HG03342 (cell line): Measurements from ENCODE around the gene SOX15.
"Not testable (repeated sequence)": the region's sequence is repeated elsewhere in the genome, so short reads cannot be mapped to it uniquely, and the experiment has no call there.

Experiments used
- ATAC-seq: cut with Tn5 transposase; IDR thresholded peaks from one replicate; pipeline ENCODE4 v1.9.1; 2021; ENCODE audit warnings: mild to moderate bottlenecking, moderate library complexity; ENCODE audit not compliant: unreplicated experiment

The SOX15 gene

DNA sequence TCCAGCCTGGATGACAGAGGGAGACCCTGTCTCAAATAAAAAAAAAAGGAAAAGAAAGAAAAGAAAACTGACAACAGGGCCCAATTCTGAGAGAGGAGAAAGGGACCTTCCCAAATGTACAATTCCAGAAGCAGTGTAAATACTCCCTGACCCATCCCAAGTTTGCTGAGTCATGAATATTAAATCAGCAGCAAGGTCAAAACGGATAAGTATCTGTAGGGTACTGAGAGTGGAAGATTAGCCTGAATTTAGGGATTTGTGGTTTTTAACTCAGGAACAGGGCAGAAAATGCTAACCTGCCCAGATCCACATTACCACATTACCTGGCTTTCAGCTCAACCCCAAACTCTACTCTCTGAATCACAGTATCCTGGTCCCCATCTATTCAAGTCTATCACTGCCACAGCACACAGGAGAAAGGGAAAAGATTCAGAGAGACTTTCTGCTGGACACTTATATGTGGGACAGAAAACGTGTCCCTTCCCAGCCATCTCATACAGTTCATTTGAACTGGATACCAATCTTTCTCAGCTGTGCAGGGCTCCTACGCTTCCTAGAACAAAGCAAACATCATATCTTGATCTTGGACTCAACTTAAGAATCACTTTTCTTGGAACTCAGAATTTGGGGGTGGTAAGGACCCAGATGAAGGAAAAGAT lies 21.9 kb upstream of the SOX15 start:
- ATAC-seq: no peak

DNA sequence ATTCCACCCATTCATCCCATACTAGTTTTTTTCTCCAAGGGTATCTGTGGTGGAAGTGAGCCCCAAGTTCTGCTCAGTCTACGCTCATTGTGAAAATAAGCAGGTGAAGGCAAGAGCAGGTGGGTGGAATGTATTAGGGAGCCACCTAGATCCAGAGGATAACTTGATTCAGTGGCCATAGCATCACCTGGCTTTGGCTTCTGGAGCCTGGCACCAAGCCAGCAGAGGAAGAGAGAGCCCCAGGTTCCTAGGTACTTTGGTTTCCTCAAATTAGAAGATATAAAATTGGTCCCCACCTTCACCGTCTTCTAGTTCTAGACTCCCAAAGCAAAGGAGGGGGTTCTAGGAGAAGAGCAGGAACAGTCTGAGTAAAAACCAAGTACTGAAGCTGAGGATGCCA lies 20.7 kb upstream of the SOX15 start:
- no peak for ATAC-seq

DNA sequence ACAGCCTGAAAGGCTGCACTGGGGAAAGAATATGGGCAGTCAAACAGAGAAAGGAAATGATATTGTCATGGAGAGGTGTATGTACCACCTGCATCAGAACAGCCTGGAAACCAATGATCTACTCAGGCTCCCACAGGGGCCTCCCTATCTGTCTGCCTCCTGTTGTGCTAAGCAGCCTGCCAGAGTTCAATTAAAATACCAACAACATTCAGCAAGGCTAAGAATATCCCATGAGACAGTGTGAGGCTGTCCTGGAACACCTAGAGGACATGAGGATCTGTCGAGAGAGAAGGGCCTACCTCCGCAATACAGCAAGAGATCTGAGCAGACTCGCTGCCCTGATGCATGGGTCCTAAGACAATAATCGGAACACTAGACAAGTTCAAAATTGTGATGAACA lies 16.4 kb upstream of the SOX15 start:
- no peak for ATAC-seq

DNA sequence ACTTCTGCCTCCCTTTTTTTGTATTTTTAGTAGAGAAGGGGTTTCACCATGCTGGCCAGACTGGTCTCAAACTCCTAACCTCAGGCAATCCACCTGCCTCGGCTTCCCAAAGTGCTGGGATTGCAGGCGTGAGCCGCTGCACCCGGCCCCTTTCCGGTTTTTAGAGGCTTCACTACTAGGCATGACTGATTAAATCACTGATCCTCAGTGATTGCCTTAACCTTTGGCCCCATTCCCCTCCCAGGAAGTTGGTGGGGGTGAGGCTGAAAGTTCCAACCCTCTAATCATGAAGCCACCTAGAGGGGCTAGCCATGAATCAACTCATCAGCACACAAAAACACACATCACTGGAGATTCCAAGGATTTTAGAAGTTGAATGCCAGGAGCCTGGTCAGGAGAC lies 7.7 kb upstream of the SOX15 start:
- ATAC-seq: not testable (repeated sequence)

DNA sequence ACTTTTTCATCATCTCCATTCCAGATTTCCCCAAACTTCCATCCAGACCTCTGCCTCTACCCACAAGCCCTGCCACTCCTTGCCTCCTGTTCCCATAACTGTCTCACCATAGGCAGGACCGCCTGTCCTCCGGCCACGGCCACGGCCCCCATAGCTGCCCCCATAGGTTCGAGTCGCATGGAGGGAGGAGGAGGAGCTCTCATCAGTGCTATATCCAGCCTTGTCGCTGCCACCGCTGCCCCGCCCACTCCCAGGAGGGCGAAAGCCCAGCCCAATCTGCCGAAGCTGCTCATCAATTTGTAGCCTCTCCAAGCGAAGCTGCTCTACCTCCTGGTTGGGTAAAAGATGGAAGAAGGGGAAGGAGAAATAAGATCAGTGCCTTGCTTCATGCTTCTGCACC lies 3.4 kb upstream of the SOX15 start:
- ATAC-seq: no peak

DNA sequence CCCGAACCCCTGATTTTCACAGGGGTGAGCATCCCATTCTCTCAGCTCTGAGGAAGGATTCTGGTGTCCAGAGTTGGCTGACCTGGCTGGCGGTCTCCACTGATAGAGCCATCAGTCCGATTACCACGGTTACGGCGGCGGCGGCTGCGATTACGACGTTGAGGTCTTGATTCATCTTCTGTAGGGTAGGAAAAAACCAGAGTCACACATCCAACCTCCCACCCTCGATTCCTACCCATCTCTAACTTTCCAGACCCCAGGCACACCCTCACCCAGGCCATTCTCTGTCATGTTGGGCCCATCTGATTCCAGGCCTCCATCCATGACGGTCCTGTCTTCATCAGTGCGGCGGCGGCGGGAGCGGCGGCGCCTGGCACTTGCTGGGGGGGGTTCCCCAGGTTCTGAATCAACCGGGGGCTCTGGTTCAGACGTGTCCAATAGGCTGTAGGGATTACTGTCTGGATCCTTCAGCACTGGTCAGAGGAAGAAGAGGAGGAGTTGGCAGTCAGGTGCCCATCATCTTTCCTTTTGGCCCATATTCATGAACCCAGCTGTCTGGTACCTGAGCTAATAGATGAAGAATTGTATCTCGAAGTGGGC lies 2.6 kb upstream of the SOX15 start:
- ATAC-seq: no peak

DNA sequence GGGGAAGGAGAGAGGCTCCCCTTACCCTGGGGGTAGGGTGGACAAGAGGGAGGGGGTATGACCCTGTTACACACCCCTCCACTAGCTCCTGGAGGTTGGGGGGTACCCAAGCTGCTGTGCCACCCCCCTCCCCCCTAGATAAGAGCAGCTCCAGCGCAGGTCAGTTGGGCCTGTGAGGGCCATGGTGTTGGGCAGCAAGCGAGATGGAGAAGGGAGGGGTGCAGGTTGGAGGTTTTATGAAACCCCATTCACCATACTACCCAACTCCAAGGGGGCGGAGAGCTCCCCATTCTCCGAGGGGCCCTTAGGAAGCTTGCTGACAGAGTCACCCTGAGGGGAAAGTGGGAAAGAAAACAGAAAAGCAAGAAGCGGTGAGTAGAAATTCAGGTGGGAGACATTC lies 1.7 kb upstream of the SOX15 start:
- no peak for ATAC-seq

DNA sequence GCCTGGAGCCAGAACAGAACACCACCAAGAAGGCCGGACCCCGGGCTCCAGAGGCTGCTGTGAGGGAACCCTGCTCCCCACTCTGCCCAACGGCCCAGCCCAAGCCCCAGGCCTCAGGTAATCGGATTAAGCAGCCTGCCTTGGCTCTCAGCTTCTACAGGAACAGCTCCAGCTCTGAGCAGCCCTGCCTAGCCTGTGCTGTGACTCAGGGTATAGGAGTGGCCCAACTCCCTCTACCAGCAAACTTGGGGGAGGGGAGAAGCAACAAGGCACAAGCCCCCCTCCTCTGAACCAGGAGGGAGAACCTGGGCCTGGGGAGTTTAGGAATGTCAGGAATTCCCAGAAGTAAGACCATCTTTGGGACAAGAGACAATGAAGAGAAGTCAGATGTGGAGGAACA lies 849 bp upstream of the SOX15 start:
- ATAC-seq: no peak

DNA sequence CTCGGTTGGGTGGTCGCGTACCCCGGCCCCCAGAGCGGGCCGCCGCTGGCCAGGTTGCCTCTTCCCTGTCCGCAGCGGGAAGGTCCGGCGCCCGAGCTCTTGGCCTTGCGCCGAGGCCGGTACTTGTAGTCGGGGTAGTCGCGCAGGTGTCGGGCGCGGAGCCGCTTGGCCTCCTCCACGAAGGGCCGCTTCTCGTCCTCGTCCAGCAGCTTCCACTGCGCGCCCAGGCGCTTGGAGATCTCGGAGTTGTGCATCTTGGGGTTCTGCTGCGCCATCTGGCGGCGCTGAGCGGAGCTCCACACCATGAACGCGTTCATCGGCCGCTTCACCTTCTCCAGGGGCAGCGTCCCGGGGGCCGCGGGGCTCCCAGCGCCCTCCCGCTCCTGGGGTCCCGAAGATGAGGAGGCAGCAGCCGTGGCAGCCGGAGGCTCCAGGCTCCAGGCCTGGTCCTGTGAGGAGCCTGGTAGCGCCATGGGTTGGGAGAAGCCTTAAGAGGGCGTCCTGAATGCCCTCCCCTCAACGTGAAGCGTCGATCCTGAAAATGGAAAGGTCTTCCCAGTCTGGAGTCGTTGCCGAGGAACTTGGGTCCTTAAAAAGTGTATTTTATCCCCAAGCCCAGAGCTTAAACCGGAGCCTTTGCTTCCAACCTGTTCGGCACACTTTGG lies 558 bp downstream of the SOX15 start:
- no peak for ATAC-seq

DNA sequence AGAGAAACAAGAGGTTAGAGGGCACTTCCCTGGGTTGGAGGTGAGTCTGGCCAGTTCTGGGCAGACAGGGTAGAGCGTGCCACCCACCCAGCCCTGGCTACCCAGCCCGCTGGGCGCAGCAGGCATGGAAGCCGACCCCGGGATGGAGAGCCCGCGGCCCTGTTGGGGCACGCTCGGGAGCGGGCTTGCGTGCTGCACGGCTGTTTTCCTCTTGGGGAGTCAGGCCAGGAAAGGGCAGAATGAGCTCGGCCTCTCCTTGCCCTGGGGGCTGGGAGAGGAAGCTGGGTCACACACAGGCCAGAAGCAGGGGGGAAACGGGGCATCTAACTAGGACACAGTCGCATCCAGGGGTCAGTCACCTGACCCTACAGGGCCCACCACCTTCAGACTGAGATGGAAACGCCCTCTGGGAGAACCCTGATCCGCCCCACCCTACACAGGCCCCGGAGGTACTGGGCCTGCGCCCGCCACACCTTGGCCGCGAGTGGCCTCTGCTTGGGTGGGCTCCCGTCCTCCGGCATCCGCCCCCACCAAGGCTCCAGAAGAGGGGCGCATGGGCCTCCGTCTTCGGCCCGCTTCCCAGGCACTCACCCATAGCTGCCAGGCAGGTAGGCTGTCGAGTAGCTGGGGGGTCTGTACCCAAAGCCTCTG lies 1.2 kb downstream of the SOX15 start:
- ATAC-seq: no peak

DNA sequence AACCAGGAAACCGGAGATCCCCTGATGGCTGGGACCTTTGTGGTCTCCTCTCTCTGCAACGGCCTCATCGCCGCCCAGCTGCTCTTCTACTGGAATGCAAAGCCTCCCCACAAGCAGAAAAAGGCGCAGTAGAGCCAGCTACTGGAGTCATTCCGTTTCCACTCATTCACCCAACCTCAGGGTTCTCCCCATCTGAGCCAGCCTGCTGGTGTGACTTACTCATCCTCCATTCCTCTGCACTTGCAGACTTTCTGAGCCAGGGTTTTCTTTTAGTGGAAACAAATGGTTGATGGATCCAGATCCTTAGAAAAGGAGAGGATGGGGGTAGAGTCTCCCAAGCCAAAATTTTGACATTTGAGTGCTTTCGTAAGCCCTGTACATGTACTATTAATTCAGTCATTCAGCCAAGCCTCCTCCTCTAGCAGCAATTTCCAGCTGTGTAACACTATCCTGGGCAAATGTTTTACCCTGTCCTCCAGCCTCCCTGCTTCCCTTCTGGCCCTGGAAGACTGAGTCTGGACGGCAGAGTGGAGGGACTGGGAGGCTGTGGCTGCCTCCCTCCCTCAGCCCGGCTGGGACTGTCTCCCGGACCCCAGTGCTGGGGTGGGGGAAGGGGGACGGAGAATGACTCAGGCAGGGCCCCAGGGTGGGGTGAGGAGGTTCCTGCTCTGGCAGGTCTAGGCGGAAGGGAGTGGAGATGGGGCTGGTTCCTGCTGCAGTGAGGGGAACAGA lies 2.3 kb downstream of the SOX15 start:
- ATAC-seq: no peak

DNA sequence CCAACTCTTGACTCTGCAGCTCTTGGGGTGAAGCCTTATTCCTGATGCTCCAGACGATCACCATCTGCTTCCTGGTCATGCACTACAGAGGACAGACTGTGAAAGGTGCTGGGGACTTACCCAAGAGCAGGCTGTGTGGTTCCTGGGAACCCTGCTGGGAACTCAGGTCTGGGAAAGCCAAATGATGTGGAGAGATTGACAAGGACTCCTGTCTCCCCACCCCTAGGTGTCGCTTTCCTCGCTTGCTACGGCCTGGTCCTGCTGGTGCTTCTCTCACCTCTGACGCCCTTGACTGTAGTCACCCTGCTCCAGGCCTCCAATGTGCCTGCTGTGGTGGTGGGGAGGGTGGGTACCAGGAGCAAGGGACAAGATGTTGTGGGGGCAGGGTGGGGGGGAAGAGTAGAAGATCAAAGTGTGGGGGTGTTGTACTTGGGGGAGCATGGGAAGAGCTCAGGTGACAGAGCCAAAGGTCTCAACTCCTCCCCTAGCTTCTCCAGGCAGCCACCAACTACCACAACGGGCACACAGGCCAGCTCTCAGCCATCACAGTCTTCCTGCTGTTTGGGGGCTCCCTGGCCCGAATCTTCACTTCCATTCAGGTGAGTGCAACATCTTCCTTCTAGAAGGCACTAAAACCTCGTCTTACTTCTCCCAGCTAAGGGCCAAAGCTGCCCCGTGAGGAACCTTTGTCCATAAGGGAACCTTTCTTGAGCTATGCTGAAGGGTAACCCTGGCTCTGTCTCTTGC lies 3.0 kb downstream of the SOX15 start:
- ATAC-seq: no peak

DNA sequence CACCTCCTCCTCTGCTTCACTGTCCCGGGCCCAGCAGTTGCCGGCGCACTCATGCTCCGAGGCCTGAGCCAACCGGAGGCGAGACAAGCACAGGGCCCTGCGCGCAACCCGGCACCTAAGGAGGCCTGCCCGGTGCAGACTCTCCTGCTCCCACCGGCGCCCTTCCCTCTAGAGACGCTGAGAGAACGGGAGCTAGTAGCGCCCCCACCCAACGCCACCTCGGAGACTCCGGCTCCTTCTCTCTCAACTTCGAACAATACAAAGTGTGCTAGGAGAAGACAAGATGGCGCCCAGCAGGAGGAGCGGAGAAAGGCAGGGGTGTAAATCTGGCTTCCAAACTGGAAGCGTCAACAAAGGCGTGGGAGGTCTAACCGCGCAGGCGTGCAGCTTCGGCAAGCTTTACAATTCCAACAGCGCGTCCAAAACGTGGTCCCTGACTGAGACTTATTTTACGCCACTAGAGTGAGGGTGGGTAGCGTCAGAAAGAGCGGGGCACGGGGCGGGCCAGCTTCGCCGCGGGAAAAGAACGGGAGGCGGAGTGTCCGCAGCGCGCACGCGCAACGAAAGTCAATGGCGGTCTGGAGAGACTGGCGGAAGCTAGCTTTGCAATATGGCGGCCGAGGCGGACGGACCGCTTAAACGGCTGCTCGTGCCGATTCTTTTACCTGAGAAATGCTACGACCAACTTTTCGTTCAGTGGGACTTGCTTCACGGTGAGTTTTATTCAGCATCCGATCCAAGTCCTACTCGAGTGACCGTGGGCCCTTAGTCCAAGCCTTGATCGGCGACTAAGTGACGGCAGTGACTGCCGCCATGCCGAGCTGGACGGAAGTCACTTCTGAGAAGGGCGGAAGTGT lies 6.4 kb downstream of the SOX15 start, which contains the start of gene MPDU1:
Gene MPDU1, plus strand, starts transcription at position 600 of the 857 bp plus-strand sequence. Its CDS starts 11 bp downstream, at position 611.
- ATAC-seq: peak; percentile 65

DNA sequence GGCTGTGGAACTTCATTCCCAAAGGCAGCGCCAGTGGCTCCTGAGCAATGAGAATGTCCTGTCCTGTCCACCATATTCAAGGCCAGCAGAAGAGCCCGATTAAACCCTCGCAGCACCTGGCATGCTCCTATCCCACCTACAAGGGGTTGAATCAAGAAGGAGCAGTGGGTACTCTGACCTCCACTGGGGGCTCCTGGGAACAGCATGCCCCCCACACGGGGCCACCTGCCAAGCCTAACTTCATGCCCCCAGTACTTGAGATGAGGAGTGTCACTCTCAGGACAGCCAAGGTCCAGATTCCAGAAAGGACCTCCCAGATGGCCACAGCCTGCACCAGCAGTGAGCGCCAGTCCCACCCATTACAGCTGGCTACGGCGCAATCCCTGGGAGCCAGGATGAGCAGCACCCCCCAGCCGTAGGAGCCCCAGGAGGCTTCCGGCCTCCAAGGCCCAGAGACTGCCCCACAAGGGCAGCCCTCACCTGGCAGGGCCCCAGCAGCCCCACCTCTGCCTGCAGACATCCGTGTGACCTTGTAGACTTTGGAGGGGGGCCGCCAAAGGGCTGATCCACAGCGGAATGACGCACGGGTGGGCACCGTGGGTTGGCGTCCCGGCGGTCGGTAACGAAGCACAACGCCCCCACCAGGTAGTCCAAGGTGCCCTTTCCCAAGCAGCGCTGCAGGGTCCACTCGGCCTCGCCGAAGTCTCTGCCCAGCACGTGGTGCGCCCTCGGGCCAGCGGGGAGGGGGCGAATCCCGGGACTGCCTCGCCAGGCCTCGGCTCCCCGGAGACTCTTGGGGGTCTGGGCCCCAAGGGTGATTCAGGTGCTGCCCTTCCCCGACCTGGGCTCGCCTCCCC lies 7.3 kb downstream of the SOX15 start:
- no peak for ATAC-seq

DNA sequence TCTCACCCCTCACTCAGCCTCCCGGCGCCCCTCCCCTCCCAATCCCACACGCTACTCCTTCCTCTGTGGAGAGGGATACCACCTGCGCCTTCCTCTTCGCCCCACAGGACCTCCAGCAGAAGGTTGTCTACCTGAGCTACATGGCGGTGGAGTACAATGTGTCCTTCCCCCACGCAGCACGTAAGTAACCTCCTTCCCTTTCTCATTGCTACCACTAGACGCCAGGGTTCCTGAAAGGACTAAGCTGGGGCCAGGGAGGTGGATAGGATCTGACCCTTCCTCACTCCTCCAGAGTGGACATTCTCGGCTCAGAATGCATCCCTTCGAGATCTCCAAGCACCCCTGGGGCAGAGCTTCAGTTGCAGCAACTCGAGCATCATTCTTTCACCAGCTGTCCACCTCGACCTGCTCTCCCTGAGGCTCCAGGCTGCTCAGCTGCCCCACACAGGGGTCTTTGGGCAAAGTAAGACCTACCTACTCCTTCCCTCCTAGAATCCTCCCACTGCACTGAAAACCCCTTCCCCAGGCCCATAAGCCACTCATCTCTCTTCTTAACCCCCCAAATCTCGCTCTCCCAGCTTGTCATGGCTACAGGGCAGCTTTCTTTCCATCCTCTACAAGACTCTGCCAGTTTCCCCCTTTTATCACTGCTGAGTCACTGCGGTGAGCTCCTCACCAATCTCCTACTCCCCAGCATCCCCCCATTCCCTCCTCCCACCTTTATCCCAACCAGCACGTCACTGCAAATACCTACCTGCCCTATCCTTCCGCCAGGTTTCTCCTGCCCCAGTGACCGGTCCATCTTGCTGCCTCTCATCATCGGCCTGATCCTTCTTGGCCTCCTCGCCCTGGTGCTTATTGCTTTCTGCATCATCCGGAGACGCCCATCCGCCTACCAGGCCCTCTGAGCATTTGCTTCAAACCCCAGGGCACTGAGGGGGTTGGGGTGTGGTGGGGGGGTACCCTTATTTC lies 9.0 kb downstream of the SOX15 start:
- ATAC-seq: no peak

DNA sequence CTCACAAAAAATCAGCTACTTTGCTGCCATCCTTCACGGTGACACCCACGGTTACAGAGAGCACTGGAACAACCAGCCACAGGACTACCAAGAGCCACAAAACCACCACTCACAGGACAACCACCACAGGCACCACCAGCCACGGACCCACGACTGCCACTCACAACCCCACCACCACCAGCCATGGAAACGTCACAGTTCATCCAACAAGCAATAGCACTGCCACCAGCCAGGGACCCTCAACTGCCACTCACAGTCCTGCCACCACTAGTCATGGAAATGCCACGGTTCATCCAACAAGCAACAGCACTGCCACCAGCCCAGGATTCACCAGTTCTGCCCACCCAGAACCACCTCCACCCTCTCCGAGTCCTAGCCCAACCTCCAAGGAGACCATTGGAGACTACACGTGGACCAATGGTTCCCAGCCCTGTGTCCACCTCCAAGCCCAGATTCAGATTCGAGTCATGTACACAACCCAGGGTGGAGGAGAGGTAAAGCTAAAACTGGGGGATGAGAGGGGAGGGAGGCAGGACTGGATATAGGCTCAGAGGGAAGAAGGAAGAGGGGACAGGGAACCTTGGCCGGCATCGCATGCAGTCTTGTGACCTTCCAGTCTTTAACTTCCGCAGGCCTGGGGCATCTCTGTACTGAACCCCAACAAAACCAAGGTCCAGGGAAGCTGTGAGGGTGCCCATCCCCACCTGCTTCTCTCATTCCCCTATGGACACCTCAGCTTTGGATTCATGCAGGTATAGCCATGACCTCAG lies 9.9 kb downstream of the SOX15 start:
- ATAC-seq: no peak
